HG03196 (cell line): ENCODE results near the gene BPI.
"Not testable (repeated sequence)": the region's sequence is repeated elsewhere in the genome, so short reads cannot be mapped to it uniquely, and the experiment has no call there.

Experiments used
- ATAC-seq: cut with Tn5 transposase; IDR thresholded peaks from one replicate; pipeline ENCODE4 v1.9.1; 2021; ENCODE audit not compliant: unreplicated experiment

Gene BPI

GRCh38 chr20:38277691-38278090 lies 26.3 kb upstream of the BPI start:
- ATAC-seq = no peak

DNA sequence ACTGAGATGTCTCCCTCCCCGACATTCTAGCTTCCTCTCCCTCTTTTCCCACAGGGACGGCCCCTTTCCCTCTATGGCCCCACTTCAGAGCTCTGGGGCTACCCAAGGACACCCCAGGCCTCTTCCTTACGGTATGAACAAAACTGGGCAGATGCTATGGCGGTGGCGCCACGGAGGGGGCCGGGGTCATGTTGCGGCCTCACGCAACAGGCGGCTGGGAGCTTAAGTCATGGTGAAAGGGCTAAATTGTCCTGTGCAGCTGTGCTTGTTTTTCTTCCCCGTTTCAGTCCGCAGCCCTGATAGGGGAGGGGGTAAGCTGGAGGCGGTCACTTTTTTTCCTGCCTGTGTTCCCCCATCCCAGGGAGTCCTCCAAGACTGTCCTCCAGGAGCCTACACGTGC lies 25.8 kb upstream of the BPI start:
- no peak for ATAC-seq

DNA sequence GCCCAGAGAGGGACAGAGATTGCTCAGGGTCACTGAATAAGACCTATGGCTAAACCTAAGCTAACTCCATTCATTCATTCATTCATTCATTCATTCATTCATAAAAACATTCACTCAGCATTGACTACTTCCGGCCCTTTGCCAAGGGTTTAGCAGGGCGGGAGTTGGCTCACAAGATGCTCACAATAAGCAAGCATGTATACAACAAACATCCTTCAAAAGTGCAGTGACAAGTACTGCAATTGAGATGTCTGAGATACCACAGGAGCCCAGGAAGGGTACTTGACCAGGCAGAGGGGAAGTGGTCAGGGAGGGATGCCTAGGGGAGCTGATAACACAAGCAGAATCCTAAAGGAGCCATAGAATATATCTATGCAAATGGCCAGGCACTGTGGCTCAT lies 25.2 kb upstream of the BPI start:
- ATAC-seq = no peak

DNA sequence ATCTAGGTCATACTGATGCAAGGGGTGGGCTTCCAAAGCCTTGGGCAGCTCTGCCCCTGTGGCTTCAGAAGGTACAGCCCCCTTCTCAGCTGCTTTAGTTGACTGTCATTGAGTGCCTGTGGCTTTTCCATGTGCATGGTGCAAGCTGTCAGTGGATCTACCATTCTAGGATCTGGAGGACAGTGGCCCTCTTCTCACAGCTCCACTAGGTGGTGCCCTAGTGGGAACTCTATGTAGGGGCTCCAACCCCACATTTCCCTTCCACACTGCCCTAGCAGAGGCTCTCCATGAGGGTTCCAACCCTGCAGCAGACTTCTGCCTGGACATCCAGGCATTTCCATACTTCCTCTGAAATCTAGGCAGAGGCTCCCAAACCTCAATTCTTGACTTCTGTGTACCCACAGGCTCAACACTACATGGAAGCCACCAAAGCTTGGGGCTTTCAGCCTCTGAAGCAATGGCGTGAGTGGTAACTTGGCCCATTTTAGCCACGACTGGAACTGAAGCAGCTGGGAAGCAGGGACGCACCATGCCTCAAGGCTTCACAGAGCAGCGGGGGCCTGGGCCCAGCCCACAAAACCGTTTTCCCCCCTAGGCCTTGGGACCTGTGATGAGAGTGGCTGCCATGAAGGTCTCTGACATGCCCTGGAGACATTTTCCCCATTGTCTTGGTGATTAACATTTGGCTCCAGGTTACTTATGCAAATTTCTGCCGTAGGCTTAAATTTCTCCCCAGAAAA lies 22.6 kb upstream of the BPI start:
- ATAC-seq = not testable (repeated sequence)

GRCh38 chr20:38283236-38283635 lies 20.7 kb upstream of the BPI start:
- ATAC-seq = no peak

GRCh38 chr20:38284066-38284650 lies 19.8 kb upstream of the BPI start:
- ATAC-seq = not testable (repeated sequence)

DNA sequence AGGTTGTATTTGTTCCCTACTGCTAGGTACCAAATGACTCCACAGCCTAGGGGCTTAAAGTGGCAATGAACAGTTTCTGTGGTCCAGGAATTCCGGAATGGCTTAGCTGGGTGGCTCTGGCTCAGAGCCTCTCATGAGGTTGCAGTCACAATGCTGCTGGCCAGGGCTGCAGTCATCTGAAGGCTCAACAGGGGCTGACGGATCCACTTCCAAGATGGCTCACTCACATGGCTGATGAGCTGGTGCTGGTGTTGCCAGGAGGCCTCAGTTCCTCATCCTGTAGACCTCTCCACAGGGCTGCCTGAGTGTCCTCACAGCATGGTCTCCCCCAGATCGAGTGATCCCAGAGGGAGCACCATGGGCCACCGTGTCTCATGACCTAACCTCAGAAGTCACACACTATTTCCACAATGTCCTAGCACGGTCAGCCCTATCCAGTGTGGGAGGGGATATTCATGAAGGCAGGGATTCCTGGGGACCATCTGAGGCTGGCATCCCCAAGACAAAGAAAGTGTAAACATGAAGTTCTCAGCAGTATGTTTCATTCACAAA lies 19.0 kb upstream of the BPI start:
- no peak for ATAC-seq

- no peak for ATAC-seq
These were observed 17.1 kb upstream of the BPI start for GRCh38 chr20:38286586-38287531.

DNA sequence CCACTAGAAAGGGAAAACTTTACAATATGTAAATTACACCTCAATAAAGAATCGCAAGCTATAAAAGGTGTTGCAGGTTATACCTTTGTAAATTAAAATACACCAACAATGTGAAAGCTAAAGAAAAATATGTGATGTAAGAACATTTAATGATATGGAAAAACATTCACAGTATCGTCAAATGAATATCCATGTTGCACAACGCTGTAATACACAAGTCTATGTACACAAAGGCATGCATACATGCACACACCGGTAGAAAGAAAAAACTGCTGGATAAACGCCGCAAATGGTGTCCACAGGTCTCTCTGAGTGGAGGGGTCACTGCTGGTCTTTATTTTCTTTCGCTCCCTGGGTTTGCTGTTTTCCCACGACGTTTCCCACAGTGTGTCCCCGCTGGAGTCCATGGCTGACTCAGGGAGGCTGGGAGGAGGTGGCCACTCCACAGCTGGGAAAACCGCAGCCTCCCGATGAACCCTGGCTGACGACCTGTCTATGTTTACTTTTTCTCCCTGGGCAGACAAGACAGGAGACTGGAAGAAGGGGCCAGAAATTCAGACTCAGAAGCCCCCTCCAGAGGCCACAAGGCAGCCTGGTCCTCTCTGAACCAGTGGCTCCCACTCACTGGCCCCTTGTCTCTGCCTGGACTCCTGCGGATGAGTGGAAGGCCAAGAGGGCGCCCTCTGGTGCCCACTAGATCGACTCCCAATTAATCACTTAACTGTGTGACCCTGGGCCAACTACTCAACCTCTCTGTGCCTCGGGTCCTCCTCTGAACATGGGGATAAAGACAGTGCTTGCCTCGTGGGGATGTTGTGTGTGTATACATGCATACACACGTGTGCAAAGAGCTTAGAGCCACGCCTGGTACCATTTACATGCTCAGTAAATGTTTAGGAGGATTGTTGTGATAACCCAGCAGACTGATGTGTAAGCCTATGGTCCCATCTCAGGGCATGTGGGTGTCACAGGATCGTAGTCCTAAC lies 12.8 kb upstream of the BPI start:
- ATAC-seq = no peak

DNA sequence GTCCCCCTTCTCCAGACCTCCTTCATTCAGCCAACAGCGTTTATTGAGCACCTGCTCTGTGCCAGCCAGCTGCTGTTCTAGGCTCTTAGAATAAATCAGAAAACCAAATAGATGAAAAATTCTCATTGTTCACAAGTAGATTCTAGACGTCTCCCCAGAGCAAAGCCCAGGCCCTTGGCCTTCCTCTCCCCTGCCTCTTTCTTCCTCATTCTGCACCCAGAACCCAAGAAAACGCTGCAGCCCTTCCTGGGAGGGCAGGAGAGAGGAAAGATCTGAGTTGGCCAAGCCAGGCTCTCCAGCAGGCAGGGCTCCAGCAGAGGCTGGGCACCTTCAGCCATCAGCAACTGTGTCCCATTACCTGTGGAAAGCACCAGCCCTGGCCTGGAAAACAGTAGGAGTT lies 12.0 kb upstream of the BPI start:
- ATAC-seq = no peak

DNA sequence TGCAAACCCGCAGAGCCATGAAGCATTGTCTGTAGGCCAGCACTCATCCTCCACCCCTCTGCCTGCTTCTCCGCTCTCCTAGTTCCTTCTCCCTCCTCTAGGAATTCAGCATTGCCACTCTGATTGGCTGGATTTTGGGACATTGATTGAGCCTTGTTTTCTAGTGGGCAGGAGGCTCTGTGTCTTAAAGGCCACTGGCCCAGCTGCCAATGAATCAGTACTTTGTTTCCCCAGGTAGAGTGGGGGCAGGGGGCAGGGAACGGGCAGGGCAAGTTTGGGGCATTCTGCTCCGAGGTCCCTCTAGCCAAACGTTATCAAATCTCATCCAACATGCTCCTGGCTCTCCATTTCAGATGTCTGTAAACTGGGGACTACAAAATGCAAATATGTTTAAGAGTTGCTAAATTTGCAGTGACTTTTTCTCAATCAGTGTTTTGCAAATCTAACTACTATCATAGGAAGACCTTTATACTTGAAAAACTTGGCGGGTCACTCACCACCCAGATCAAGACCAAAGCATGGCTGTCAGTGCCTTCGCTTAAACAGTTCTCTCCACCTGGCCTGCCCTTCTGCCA lies 10.4 kb upstream of the BPI start:
- no peak for ATAC-seq

GRCh38 chr20:38294076-38294591 lies 9.8 kb upstream of the BPI start:
- no peak for ATAC-seq

DNA sequence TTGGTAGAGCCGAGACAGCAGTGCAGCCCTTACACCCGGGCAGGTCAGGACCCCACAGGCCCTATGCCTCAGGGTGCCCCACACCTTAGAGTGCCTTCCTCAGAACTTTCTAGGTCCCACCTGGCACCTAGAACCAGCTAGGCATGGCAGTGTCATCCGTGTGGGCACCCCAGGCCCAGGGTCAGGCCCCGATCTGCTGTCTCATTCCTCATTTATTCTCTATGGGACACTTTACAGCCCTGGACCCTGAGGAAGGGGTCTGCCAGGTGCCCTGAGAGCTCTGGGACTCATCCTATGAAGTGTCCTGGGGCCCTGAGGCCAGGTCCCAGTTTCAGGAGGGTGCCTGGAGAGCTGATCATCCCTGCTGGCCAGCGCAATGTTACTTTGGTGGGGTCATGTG lies 8.1 kb upstream of the BPI start:
- ATAC-seq = no peak

- no peak for ATAC-seq
These were observed 7.5 kb upstream of the BPI start for GRCh38 chr20:38296433-38296832.

- ATAC-seq = no peak
These were observed 5.9 kb upstream of the BPI start for GRCh38 chr20:38297916-38298674.

- no peak for ATAC-seq
These were observed 5.1 kb upstream of the BPI start for GRCh38 chr20:38298768-38299288.

GRCh38 chr20:38299963-38300362 lies 4.0 kb upstream of the BPI start:
- no peak for ATAC-seq

- ATAC-seq = no peak
These were observed 3.5 kb upstream of the BPI start for GRCh38 chr20:38300438-38300837.

DNA sequence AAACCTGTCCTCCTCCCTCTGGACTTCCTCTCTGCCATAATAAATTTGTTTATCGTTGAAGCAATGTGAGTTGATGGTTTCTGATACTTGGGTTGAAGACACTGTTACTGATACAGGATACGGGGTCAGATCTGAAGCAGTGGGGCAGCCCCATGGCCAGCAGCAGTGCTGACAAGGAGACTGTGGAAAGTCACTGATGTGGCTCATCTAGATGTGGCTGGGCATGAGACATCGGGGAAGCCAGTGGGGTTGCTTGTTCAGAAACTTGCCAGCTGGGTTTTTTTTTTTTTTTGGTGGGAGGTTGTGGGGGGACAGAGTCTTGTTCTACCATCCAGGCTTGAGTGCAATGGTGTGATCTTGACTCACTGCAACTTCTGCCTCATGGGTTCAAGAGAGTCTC lies 2.6 kb upstream of the BPI start:
- ATAC-seq = no peak
